ENCODE measurements around the gene GDPD4.

GRCh38 chr11:77184136-77184860, 117.2 kb downstream of the GDPD4 start:
- no peak for TF ChIP-seq CTCF (IDR thresholded peaks at IDR 0.05)
- no peak for TF ChIP-seq POLR2A (IDR thresholded peaks at IDR 0.05)

All from uterus (tissue), 2 donors.